Stomach (tissue), 9 donors: Measurements from ENCODE around the gene TLCD3A. TPM values are rescaled to one million over a fixed set of nuclear protein-coding genes. Genes with fewer than 3 reads are reported as not detected.

Experiments used
- DNase-seq, 2 donors: peaks; one replicate each; pipeline versions ENCODE4 v3.0.0 to v3.0.0-alpha.2; 2013 to 2019
- H3K27ac ChIP-seq, 5 donors: fragments of 200-600 bp in 4 of 5; sonication (generic) in 4 of 5; one replicate each; pipeline ENCODE4 v1.5.1; 2013 to 2019; ENCODE audit warnings: mild to moderate bottlenecking in 1 of 5, moderate library complexity in 1 of 5
- H3K27me3 ChIP-seq, 3 donors: fragments of 200-600 bp; sonication (generic); one replicate each; pipeline ENCODE4 v1.5.1; 2017 to 2019; ENCODE audit warnings: mixed run types in 1 of 3
- H3K36me3 ChIP-seq, 4 donors: fragments of 200-600 bp; sonication (generic); 1 replicate in 3 of 4; 2 replicates in 1 of 4; pipeline ENCODE4 v1.5.1; 2016 to 2019
- H3K4me1 ChIP-seq, 4 donors: fragments of 200-600 bp; sonication (generic); one replicate each; pipeline ENCODE4 v1.5.1; 2016 to 2019
- H3K4me3 ChIP-seq, 4 donors: fragments of 200-600 bp; sonication (generic) in 3 of 4; one replicate each; pipeline ENCODE4 v1.5.1; 2016 to 2019; ENCODE audit warnings: mild to moderate bottlenecking in 1 of 4
- H3K9me3 ChIP-seq, 4 donors: fragments of 200-600 bp; sonication (generic); one replicate each; pipeline ENCODE4 v1.5.1; 2016 to 2019
- EP300 ChIP-seq: sonication (generic); formaldehyde crosslinking; IDR thresholded peaks from one replicate; pipeline ENCODE4 v1.6.1; 2017; ENCODE audit warnings: antibody characterized with exemption
- POLR2A ChIP-seq, 4 donors: fragments of 450-650 bp; IDR thresholded peaks; one replicate each; pipeline ENCODE4 v1.6.1; 2016; ENCODE audit warnings: antibody characterized with exemption in 4 of 4, control low read depth in 2 of 4, mild to moderate bottlenecking in 1 of 4, moderate library complexity in 1 of 4
- POLR2AphosphoS5 ChIP-seq, 3 donors: sonication (generic); formaldehyde crosslinking; IDR thresholded peaks; one replicate each; pipeline ENCODE4 v1.6.1; 2016; ENCODE audit warnings: antibody characterized with exemption in 3 of 3
- WGBS, 5 donors: extraction: QIAGEN DNeasy Blood & Tissue Kit in 3 of 5; methylation state at CpG; one replicate each; pipeline versions ENCODE4 v1.1.5 to v1.1.7; 2013 to 2018; 5-methylcytosine and 5-hydroxymethylcytosine counted together
- intact Hi-C: fragments of 100-400 bp; cut with DNase I; formaldehyde crosslinking; loops from one replicate; pipeline ENCODE4 v1.15.1; 2023; ENCODE audit warnings: low total_unique reads
- polyA plus RNA-seq, 3 donors: library from polyadenylated mRNA; stranded (reverse); fragments of 200-250 nt; gene quantifications; one replicate each; pipeline ENCODE4 v1.2.3, GENCODE V29; 2013
- total RNA-seq, 5 donors: library from RNA; depleted of rRNA; stranded (reverse); fragments of >200 nt; gene quantifications; one replicate each; pipeline versions ENCODE4 v1.1.0 to v1.2.3, GENCODE V29; 2014 to 2016
- TF ChIP-seq, protein P1 (sequence below), 7 experiments: fragments of 450-650 bp in 4 of 7; fragments of 200-600 bp in 3 of 7; sonication (generic) in 3 of 7; IDR thresholded peaks; one replicate each; pipeline ENCODE4 v1.5.1; 2016 to 2019; ENCODE audit warnings: antibody characterized with exemption in 7 of 7, control low read depth in 2 of 7, mild to moderate bottlenecking in 1 of 7
- donor health status: healthy with polysubstance abuse.
- donor health status: Bipolar disorder and iron deficiency.
- donor health status: healthy.

The TLCD3A gene
- total and polyA plus RNA-seq, 8 donors, result 0.58 to 33.2 (median 11.8) TPM

DNA sequence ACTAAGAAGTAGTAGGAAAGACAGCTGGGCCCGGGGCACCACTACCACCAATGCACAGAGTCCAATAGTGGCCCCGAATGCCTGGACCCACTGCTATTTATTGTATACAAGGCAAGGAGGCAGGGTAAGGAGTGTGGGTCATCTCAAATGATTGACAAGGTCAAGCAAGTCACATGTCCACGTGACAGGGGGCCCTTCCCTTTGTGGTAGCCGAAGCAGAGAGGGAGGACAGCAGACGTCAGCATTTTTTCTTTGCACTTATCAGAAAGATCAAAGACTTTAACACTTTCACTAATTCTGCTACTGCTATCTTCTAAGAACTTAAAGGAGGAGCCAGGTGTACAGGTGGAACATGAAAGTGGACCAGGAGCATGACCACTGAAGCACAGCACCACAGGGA, 24.3 kb upstream of the TLCD3A start:
- no peak overlapping the region for H3K27ac ChIP-seq
- no peaks in the 10 kb centered on the region for H3K9me3 ChIP-seq
- WGBS, 5 donors, result 43 to 69% (median 56%) methylated on average over 5 of the region's 5 CpGs
- H3K4me3 ChIP-seq, result no peak overlapping the region
- DNase-seq, result no peak
- intact Hi-C loops, result no loop called here
- H3K4me1 ChIP-seq, result peaks cover 1 to 55% (median 28%) of the 10 kb centered on the region in 4 donors
- H3K27me3 ChIP-seq, result no peaks in the 10 kb centered on the region
- TF ChIP-seq, protein P1, sequence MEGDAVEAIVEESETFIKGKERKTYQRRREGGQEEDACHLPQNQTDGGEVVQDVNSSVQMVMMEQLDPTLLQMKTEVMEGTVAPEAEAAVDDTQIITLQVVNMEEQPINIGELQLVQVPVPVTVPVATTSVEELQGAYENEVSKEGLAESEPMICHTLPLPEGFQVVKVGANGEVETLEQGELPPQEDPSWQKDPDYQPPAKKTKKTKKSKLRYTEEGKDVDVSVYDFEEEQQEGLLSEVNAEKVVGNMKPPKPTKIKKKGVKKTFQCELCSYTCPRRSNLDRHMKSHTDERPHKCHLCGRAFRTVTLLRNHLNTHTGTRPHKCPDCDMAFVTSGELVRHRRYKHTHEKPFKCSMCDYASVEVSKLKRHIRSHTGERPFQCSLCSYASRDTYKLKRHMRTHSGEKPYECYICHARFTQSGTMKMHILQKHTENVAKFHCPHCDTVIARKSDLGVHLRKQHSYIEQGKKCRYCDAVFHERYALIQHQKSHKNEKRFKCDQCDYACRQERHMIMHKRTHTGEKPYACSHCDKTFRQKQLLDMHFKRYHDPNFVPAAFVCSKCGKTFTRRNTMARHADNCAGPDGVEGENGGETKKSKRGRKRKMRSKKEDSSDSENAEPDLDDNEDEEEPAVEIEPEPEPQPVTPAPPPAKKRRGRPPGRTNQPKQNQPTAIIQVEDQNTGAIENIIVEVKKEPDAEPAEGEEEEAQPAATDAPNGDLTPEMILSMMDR (IDR thresholded peaks at IDR 0.05), result no peak
- TF ChIP-seq POLR2A (IDR thresholded peaks at IDR 0.05) (no peak), POLR2AphosphoS5 (IDR thresholded peaks at IDR 0.05) (no peak), EP300 (no peak)
- H3K36me3 ChIP-seq, result peaks cover 21 to 50% (median 41%) of the 10 kb centered on the region in 4 donors

DNA sequence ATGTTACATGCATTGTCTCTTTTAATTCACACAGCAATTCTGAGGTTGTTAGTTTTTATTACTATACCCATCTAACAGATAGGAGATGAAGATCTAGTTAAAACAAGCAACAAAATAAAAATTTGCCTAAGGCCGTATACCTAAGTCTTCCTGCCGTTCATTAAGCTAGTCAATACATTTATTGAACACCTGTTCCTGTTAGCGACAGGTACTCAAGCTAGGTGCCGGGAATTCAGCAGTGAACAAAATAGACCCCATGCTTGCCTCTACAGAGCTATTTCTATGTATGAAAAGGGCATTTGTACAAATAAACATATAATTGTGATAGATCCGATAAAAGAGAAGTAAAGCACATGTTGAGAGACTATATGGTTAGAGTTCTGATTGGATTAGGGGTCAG, 14.3 kb upstream of the TLCD3A start:
- WGBS, 5 donors, result 65 to 85% (median 82%) methylated on average over 5 of the region's 5 CpGs
- intact Hi-C loops, result no loop called here

DNA sequence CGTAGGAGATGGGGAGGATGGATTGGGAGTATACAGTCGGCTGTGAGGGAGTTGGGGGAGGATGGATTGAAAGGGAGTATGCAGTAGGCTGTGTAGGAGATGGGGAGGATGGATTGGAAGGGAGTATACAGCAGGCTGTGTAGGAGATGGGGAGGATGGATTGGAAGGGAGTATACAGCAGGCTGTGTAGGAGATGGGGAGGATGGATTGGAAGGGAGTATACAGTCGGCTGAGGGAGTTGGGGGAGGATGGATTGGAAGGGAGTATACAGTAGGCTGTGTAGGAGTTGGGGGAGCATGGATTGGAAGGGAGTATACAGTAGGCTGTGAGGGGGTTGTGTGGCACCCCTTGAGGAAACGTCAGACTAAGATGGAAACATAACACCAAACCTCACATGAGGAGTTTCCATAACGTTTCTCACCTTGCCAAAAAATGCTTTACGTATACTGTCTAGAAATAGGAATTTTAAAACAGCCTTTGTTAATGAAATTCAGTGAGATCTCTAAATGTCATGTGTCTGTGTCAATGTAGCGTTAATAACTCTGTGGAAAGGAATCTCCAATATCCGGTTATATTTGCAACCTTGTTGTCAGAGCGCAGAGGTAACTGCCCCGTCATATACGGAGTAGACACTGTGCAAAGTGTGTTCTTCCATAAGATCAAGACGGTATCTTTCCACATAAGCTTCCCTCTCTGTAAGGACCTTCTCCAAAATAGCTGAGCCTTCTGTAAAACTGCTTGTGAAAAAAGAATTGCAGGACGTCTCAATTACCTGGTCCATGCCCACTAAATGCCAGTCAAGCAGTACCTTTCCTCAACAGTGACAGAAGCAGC, 11.5 kb upstream of the TLCD3A start:
- intact Hi-C loops, result no loop called here
- Histone ChIP-seq H3K9me3 (no peaks in the 10 kb centered on the region), H3K4me3 (no peak overlapping the region), H3K27me3 (no peaks in the 10 kb centered on the region), H3K27ac (peak overlapping the region in 1 of 5 donors; percentile 47), H3K4me1 (peaks cover 4 to 28% (median 21%) of the 10 kb centered on the region in 4 donors), H3K36me3 (peaks cover 0 to 3% (median 0%) of the 10 kb centered on the region in 4 donors)
- no peak for TF ChIP-seq EP300
- no peak for TF ChIP-seq POLR2A (IDR thresholded peaks at IDR 0.05)
- TF ChIP-seq, protein P1 (IDR thresholded peaks at IDR 0.05), result no peak
- TF ChIP-seq POLR2AphosphoS5 (IDR thresholded peaks at IDR 0.05), result no peak
- DNase-seq, result no peak
- 76 to 80% (median 78%) methylated on average over 13 of the region's 13 CpGs for WGBS, 5 donors

More for the DNA sequence above, 14.3 kb upstream of the TLCD3A start:
- Histone ChIP-seq H3K4me1 (peaks cover 15 to 43% (median 41%) of the 10 kb centered on the region in 4 donors), H3K27ac (no peak overlapping the region), H3K4me3 (no peak overlapping the region), H3K36me3 (peaks cover 0 to 3% (median 0%) of the 10 kb centered on the region in 4 donors), H3K27me3 (no peaks in the 10 kb centered on the region), H3K9me3 (no peaks in the 10 kb centered on the region)
- no peak for DNase-seq
- TF ChIP-seq EP300, result no peak
- no peak for TF ChIP-seq POLR2A (IDR thresholded peaks at IDR 0.05)
- no peak for TF ChIP-seq POLR2AphosphoS5 (IDR thresholded peaks at IDR 0.05)
- TF ChIP-seq, protein P1 (IDR thresholded peaks at IDR 0.05), result no peak

DNA sequence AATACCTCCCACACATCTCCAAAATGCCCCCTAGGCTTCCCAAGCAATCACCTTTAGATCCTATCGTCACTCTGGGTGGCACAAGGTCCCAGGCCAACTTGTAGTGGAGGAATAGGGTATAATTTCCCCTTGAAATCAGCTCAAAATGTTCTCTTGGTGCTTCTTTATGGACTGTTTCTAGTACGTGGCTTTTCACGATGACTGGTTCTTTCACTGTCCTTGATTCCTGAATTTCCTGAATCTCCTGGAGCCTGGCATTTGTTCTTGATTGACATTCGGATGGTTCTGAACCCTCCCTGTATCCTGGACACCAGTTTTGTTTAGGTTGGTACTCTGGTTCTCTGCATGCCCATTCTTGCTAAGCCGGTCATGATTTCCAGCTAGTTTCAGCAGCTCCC, 10.9 kb upstream of the TLCD3A start:
- peak overlapping the region in 1 of 5 donors; percentile 47 for H3K27ac ChIP-seq

More for the DNA sequence above, 10.9 kb upstream of the TLCD3A start:
- intact Hi-C loops, result no loop called here
- 72 to 84% (median 73%) methylated on average over 5 of the region's 5 CpGs for WGBS, 5 donors
- no peak for DNase-seq
- Histone ChIP-seq H3K4me1 (peaks cover 4 to 27% (median 18%) of the 10 kb centered on the region in 4 donors), H3K27me3 (no peaks in the 10 kb centered on the region), H3K9me3 (no peaks in the 10 kb centered on the region), H3K36me3 (peaks cover 0 to 3% (median 0%) of the 10 kb centered on the region in 4 donors), H3K4me3 (no peak overlapping the region)
- TF ChIP-seq POLR2A (IDR thresholded peaks at IDR 0.05), result no peak
- TF ChIP-seq EP300, result no peak
- TF ChIP-seq POLR2AphosphoS5 (IDR thresholded peaks at IDR 0.05), result no peak
- TF ChIP-seq, protein P1 (IDR thresholded peaks at IDR 0.05), result no peak
